Left lung (tissue), 10 donors: ENCODE results near the gene BMPR1A. TPM values are rescaled to one million over a fixed set of nuclear protein-coding genes. Genes with fewer than 3 reads are reported as not detected.

Experiments used
- ATAC-seq: fragments of 200-7000 bp; cut with Tn5 transposase; one replicate; pipeline ENCODE4 v1.9.1; 2020; ENCODE audit warnings: moderate library complexity
- DNase-seq, 4 donors: peaks; one replicate each; pipeline ENCODE4 v3.0.0-alpha.2; 2013 to 2020
- H3K27ac ChIP-seq, 2 donors: fragments of 200-600 bp; sonication (generic) in 1 of 2; one replicate each; pipeline versions ENCODE4 v1.5.0 to v1.8.0; 2020 to 2021
- H3K27me3 ChIP-seq, 2 donors: fragments of 200-600 bp; sonication (generic) in 1 of 2; one replicate each; pipeline versions ENCODE4 v1.5.0 to v1.8.0; 2020 to 2021
- H3K36me3 ChIP-seq, 2 donors: fragments of 200-600 bp; sonication (generic) in 1 of 2; one replicate each; pipeline versions ENCODE4 v1.5.0 to v1.8.0; 2020 to 2021
- H3K4me1 ChIP-seq, 2 donors: fragments of 200-600 bp; one replicate each; pipeline ENCODE4 v1.8.0; 2021
- H3K4me3 ChIP-seq, 2 donors: fragments of 200-600 bp; sonication (generic) in 1 of 2; one replicate each; pipeline versions ENCODE4 v1.5.0 to v1.8.0; 2020 to 2021; ENCODE audit warnings: mild to moderate bottlenecking in 1 of 2
- H3K9me3 ChIP-seq, 2 donors: fragments of 200-600 bp; sonication (generic) in 1 of 2; one replicate each; pipeline versions ENCODE4 v1.5.0 to v1.8.0; 2020 to 2021
- CTCF ChIP-seq, 2 donors: fragments of 200-600 bp; sonication (generic) in 1 of 2; IDR thresholded peaks; one replicate each; pipeline versions ENCODE4 v1.5.0 to v1.8.0; 2021; ENCODE audit warnings: antibody characterized with exemption in 2 of 2
- intact Hi-C, 2 donors: fragments of 100-400 bp; cut with DNase I; formaldehyde crosslinking; loops; one replicate each; pipeline versions ENCODE4 v1.11.2 to v1.14.2; 2022
- polyA plus RNA-seq, 6 donors: library from polyadenylated mRNA; unstranded; fragments of 120-200 nt; gene quantifications; one replicate each; pipeline ENCODE4 v1.2.1, GENCODE V29; 2013; ENCODE audit not compliant: insufficient read length in 6 of 6
- total RNA-seq, 2 donors: library from RNA; stranded (reverse); fragmentation: NEBNext Ultra II Directional; extraction: Animal tissue kit (Norgen Biotek cat#: 25700); gene quantifications; one replicate each; pipeline ENCODE4 v1.2.1, GENCODE V29; 2021
- donor health status: DM: no; HTN: yes; CAD: no.
- donor health status: DM: no; HTN: no; CAD: no.

BMPR1A gene
- total and polyA plus RNA-seq, 8 donors = 33.4 to 87.2 (median 72.9) TPM

GRCh38 chr10:86747796-86748581 is 8.4 kb upstream of the BMPR1A start:
- H3K9me3 ChIP-seq = no peaks in the 10 kb centered on the region
- DNase-seq (peak in 1 of 4 donors; percentile 55), ATAC-seq (no peak)
- TF ChIP-seq CTCF (IDR thresholded peaks at IDR 0.05) = no peak
- no peak overlapping the region for H3K27ac ChIP-seq
- intact Hi-C loops = no loop called here
- H3K4me3 ChIP-seq = no peak overlapping the region
- H3K36me3 ChIP-seq = no peaks in the 10 kb centered on the region
- H3K27me3 ChIP-seq = peaks cover 0 to 48% of the 10 kb centered on the region in 2 donors
- H3K4me1 ChIP-seq = peaks cover 0 to 6% of the 10 kb centered on the region in 2 donors

DNA sequence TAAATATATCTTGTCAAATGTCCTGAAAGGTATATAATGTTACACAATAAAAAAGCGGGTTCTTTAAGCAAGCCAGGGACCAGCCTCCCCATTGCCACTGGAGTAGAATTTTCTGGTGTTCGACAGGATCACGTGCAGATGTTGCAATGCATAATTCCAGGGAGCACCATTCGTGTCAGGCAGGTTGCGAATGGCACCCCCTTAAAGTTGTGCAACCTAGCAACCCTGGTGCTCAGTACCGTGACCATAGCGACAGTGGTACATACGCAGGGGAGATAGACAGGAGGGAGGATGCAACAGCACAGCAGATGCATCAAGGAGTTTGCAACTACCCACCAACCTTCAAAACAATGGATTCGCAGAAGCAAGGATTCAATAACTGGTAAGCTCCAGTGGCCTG is 6.6 kb upstream of the BMPR1A start:
- H3K4me3 ChIP-seq = no peak overlapping the region
- no peaks in the 10 kb centered on the region for H3K36me3 ChIP-seq
- TF ChIP-seq CTCF (IDR thresholded peaks at IDR 0.05) = no peak
- DNase-seq (no peak), ATAC-seq (no peak)
- peaks cover under 1% of the 10 kb centered on the region in 2 donors for H3K4me1 ChIP-seq
- no peaks in the 10 kb centered on the region for H3K9me3 ChIP-seq
- H3K27ac ChIP-seq = no peak overlapping the region
- peaks cover 0 to 59% of the 10 kb centered on the region in 2 donors for H3K27me3 ChIP-seq
- intact Hi-C loops = no loop called here

DNA sequence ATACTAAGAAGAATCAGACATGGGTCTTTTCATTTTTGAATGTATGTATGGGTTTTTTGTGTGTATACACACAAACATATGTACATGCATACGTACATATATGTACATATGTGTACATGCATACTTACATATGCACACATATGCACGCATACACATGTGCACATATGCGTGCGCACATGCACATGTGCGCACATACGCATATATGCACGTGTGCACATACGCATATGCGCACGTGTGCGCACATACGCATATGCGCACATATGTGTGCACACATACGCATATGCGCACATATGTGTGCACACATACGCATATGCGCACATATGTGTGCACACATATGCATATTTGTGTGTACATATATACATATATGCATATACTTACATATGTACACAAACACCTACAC is 4.9 kb upstream of the BMPR1A start:
- no peak for TF ChIP-seq CTCF (IDR thresholded peaks at IDR 0.05)
- H3K36me3 ChIP-seq = no peaks in the 10 kb centered on the region
- peaks cover 7 to 10% of the 10 kb centered on the region in 2 donors for H3K4me1 ChIP-seq
- no peak for DNase-seq
- H3K9me3 ChIP-seq = no peaks in the 10 kb centered on the region
- intact Hi-C loops = no loop called here
- no peak overlapping the region for H3K4me3 ChIP-seq
- peaks cover 0 to 63% of the 10 kb centered on the region in 2 donors for H3K27me3 ChIP-seq
- ATAC-seq = no peak
- no peak overlapping the region for H3K27ac ChIP-seq

- DNase-seq = no peak
- Histone ChIP-seq H3K27me3 (peaks cover 2 to 72% of the 10 kb centered on the region in 2 donors), H3K4me1 (peaks cover 7 to 13% of the 10 kb centered on the region in 2 donors), H3K36me3 (no peaks in the 10 kb centered on the region), H3K4me3 (no peak overlapping the region), H3K27ac (no peak overlapping the region), H3K9me3 (no peaks in the 10 kb centered on the region)
- TF ChIP-seq CTCF (IDR thresholded peaks at IDR 0.05) = no peak
- ATAC-seq = no peak
- intact Hi-C loops = no loop called here
Observed at GRCh38 chr10:86752311-86752710, 4.1 kb upstream of the BMPR1A start.

DNA sequence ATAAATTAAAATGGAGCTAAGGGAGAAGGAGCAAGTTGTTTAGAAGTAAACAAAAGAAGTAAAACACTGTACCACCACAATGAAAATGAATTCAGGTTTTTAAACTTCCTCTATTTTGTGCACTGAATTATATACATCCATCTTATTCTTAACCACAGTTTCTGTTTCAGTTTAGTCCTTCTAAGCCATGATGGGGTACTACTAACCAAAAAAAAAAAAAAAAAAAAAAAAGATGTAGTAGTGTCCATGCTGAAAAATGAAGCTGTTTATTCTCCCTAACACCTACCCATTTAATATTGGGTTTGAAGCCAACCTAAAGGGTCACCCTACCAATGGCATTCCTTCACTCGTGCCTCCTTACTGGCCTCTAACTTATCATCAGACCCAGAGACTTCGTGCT is 3.4 kb upstream of the BMPR1A start:
- intact Hi-C loops = no loop called here
- no peak for TF ChIP-seq CTCF (IDR thresholded peaks at IDR 0.05)
- H3K36me3 ChIP-seq = no peaks in the 10 kb centered on the region

More for the DNA sequence above, 3.4 kb upstream of the BMPR1A start:
- DNase-seq (no peak), ATAC-seq (no peak)
- Histone ChIP-seq H3K27me3 (peaks cover 3 to 79% of the 10 kb centered on the region in 2 donors), H3K4me1 (peaks cover 7 to 15% of the 10 kb centered on the region in 2 donors), H3K9me3 (no peaks in the 10 kb centered on the region), H3K27ac (no peak overlapping the region), H3K4me3 (no peak overlapping the region)
